GM04503 (cell line): ENCODE measurements around the gene LCE6A.
A peak's percentile ranks its signal among the peaks of the same experiment; 100 is the strongest.

Source experiments
- DNase-seq: peaks from one replicate; pipeline ENCODE4 v3.0.0-alpha.2; 2012; ENCODE audit warnings: low read depth

Gene LCE6A, protein sequence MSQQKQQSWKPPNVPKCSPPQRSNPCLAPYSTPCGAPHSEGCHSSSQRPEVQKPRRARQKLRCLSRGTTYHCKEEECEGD

DNA sequence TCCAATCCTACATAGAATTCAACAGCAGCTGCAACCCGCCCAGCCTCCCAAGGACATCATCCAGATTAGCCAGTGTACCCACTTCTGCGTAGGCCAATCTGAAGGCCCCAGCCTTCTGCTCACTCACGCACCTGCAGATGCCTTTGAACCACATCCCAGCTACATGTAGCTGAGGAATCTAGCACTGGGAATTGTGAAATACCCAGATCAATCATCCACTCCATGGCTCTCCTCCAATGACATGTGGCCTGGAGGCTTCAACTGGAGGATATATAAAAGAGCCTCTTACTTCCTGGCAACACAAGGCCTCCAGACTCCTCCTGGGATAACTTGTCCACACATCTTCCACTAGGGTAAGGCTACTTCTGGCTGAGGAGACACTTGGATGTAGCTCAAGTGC lies at the start of gene LCE6A:
LCE6A (plus strand) TSS at position 301 of the 400 bp plus-strand sequence. CDS start 665 bp downstream, outside the sequence.
- DNase-seq, result no peak

DNA sequence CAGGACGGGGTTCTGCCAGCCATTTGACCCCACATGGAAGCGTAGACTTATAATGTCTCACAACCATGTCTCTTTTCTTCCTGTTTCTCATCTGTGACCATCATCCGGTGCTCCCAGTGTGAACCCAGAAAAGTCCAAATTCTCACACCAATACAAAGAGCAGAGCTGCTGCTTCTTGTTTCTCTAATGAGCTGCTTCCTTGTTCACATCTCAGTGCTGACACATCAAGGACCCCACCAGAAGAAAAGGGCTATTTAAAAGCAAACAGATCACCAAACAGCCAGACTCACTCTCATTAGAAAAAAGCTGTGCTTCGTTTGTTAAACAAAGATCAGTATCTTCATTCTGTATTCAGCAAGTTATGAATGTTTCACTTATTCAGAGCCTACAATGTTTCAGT lies 47.0 kb upstream of the LCE6A start:
- no peak for DNase-seq

DNA sequence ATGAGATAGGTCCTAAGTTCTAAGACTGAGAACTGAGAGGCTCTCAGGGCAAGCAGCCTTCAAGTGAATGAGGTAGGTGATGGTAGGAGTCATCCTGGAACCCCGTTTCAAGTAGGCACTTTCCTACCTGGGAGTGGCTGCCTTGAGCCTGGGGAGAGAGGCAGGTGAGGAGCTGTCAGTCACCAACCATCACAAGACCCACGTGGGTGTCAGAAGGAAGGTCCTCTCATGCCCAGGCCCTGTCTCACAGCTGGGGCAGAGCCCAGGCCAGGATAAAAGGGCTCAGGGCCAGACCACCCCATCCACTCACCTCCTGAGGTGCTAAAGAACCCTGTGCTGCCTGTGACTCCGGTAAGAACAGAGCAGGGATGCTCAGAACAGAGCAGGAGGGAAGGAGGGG lies 46.2 kb upstream of the LCE6A start, which contains the start of gene LCE1D:
LCE1D (plus strand) TSS at position 301 of the 400 bp plus-strand sequence. CDS start 1,074 bp downstream, outside the sequence.
- no peak for DNase-seq

DNA sequence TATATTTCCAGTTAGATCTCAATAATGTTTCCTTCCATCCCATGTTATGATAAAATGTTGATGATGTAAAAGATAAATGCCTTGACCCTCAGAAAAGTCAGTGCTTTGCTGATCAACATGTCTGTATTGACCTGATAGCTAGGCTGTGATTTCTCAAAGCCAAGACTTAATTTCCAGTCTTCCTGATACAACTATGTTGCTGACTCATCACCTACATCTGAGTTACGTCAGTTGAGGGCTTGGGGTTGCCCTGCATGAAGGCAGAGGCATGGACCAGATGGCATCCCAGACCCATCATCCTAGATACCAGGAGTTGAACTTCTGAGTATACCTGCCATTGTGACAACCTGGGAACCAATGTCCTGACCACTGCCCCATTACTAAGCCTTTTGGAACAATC lies 41.3 kb upstream of the LCE6A start:
- no peak for DNase-seq

DNA sequence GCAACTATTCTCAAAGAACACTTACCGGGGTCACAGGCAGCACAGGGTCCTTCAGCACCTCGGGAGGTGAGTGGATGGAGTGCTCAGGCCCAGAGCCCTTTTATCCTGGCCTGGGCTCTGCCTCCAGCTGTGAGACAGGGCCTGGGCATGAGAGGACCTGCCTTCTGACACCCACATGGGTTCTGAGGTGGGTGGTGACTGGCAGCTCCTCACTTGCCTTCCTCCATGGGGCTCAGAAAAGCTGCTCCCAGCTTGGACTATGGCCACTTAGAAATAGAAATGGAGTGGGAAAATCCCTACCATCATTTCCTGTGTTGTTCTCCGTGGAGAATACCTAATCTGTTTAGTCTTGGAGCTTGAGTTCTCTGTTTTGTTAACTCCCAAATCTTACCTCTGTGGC lies 36.1 kb upstream of the LCE6A start, which contains the start of gene LCE1C:
LCE1C (minus strand) TSS at position 76 of the 400 bp plus-strand sequence. CDS start 1,173 bp downstream, outside the sequence.
- no peak for DNase-seq

DNA sequence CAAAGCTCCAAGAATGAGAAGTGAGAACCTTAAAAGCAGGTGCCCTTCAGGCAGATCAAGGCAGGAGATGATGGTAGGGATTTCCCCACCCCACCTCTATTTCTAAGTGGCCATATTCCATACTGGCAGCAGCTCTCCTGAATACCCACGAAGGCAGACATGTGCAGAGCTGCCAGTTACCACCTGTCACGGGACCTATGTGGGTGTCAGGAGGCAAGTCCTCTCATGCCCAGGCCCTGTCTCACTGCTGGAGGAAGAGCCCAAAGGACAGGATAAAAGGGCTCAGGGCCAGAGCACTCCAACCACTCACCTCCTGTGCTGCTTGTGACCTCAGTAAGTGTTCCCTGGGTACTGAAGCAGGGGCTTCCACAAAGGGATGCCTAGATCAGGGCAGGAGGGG lies 31.6 kb upstream of the LCE6A start:
- DNase-seq, result no peak

DNA sequence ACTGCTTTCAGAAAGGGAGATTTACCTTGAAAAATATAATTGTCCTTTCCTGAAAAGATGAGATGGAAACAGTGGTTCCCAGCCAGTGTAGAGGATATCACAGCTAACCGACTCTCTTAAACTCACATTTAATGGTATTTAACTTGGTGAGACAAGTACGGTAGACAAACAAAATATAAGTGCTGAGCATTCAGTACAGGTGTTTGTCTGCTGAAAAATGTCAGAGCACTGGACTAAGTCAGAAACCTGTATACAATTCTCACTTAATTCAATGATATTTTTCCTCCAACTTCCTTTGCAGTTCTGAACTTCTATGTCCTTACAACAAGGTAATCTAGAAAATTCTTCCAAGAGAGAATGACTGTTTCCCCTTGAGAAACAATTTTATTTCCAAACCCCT lies 31.0 kb upstream of the LCE6A start, which contains the start of gene LCE1B:
LCE1B (plus strand) TSS at position 301 of the 400 bp plus-strand sequence. CDS start 476 bp downstream, outside the sequence.
- no peak for DNase-seq

DNA sequence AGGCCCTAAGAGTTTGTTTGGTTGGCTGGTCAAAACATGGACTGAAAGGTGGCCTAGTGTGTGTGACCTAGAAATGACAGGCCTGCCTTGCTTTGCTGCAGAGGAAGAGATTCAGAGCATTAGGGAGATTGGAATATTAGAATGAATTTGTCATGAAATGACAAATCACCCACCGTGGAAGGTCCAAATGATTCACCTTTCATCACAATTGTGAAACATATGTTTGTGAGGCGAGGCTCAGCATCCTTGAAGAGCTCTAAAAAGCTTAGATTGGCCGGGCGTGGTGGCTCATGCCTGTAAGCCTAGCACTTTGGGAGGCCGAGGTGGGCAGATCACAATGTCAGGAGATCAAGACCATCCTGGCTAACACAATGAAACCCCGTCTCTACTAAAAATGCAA lies 25.3 kb upstream of the LCE6A start:
- no peak for DNase-seq

DNA sequence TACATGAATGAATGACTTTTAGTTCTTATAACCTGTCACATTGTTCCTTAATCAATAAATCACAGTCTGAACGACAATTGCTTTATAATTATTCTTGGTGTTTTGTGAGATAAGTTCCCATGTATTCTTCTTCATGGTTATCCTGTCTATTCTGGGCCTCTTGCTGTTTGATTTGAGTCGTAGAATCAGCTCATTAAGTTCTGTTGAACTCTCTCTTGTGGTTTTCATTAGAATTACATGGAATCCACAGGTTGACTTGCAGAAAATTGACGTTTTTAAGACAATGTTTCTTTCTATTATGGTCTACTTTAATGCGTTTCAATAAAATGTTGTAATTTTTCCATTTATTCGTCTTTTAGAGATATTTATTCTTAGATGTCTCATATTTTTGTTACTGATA lies 19.4 kb upstream of the LCE6A start:
- no peak for DNase-seq

DNA sequence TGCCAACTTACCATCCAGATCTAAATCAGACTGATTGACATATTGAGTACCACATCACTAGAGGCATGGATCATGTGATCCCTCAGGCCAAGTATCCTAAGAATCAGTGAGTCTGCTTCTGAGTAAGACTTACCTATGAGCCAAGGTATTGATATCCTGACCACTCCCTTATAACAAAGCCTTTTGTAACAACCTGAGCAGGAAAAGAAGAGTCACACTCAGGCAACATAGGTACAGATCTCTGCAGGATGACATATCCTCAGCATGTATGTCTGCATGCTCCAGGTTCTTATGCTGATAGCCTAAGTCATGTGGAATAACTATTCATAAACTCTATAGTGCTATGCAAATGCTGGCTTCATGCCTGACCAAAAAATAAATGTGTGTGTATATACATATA lies 17.7 kb upstream of the LCE6A start:
- no peak for DNase-seq

DNA sequence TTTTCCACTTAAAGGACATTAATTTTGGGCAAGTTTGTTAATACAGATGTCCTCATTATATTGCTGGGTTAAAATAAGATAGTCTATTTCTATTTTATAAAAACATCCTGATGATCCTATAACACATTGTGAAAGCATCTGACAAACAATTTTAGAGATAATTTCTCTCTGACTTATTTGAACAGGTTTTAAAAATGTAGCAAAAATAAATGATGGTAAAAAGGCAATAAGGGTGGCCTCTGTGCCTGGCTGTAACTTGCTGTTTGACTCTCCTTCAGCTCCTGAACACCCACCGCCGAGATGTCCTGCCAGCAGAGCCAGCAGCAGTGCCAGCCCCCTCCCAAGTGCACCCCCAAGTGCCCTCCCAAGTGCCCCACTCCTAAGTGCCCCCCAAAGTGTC lies 15.5 kb upstream of the LCE6A start, which contains the start of gene LCE1A:
LCE1A (plus strand) TSS at position 301 of the 400 bp plus-strand sequence; CDS start at position 301, 0 bp downstream.
- no peak for DNase-seq

DNA sequence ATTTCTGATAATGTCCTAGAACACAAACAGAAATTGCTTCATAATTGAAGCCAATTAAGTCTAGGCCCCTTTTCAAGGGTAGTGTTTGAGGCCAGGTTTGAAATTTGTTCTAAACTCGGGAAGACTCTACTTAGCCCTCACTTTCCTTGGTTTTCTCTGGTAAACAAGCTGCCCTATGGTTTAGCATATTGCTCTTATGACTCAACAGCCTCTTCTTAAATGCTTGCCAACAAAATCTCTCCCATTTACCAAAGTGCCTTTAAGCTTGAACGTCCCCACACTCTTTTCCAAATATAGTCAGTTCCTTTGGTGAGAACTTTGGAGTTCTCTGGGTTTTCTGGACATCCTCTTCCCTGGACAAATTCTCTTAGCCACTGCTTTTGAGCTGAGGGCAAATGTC lies 5.8 kb upstream of the LCE6A start:
- DNase-seq, result no peak

DNA sequence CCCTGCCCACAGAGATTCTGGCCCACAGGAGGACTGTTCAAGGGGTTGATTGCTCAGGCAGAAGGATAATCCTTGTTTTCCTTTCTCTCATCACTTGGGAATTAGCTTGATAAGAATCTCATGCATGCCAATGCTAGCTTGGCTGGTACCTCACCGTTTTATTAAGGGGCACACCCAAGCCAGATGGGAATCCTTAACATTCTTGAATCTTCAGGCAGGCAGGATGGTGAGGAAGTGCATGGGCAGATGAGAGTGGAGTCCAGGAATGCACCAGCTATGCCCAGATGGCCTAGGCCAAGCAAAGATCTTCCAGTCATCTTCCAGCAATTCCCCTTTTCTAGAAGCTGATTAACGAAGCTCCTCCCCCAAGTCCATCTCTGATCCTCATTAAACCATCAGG lies 13.0 kb downstream of the LCE6A start:
- DNase-seq, result peak; percentile 18

DNA sequence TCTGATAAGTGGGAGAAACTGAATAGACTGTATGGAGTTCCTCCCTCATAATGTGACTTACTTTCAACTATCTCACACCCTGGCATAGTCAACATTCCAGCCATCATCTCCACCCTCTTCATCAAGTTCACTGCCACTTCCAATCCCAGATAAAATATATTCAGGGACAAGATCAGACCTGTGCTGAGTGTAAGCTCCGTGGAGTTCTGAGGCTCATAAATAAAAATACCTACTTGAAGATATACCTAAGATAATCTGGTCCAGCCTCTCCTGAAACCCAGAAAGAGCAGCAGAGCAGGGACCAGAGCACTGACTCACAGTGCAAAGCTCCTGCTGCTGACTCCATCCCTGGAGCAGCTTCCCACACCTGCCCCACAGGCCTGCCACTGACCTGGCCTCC lies 15.4 kb downstream of the LCE6A start:
- DNase-seq, result no peak

DNA sequence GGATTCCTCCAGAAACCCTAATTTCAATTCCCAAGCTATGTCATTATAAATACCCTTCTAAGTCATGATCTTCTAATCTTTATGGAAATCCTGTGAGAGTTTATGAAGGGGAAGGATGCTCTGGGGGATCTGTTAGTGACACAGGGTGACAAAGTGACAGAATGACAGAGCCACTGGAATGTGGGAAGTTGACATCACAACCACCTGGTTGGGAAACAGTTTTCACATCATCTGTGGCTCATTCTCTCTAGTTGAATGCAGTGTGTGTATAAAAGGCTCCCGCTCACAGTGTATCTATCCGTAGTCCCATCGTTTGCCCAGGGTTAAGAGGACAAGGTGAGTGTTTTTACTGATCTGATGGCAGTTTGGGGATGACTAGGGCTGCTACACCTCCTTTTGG lies 17.0 kb downstream of the LCE6A start, which contains the start of gene LCE7A:
LCE7A (plus strand) TSS at position 301 of the 400 bp plus-strand sequence. CDS start 702 bp downstream, outside the sequence.
- no peak for DNase-seq

DNA sequence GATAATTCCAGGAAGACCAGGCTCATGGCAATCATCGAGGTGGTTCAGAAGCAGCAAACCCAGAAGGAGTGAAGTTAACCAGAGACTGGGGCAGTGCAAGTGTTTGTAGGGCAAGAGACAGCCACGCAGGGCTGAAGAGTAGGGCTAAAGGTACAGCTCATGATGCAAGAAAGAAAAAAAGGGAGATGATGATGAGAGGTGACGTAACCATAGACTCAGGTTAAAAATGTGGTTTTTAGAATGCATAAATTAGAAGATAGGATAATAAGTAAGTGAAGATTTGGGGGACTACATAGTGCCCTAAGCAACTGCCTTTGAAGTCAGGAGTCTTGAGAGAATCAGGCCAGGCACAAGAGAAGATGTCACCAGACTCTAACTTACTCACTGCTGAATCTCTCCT lies 17.5 kb downstream of the LCE6A start:
- no peak for DNase-seq

DNA sequence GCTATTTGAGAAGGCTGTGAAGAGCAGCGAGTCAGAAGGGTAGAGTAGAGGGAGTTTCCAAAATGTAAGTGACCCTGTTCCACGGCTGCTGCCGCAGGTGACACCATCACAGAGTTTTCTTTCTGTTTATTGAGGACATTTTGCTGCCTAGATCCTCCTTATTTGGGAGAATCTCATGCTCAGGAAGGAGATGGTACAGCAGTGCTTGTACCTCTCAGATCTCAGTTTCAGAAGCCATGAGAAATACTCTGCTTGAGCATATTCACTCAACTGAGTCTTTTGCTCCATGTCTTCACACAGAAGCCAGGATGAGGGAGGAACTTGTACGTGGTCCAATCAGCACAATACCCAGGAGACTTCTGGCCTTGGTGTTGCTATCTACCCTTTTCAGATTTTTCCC lies 18.7 kb downstream of the LCE6A start:
- DNase-seq, result no peak

DNA sequence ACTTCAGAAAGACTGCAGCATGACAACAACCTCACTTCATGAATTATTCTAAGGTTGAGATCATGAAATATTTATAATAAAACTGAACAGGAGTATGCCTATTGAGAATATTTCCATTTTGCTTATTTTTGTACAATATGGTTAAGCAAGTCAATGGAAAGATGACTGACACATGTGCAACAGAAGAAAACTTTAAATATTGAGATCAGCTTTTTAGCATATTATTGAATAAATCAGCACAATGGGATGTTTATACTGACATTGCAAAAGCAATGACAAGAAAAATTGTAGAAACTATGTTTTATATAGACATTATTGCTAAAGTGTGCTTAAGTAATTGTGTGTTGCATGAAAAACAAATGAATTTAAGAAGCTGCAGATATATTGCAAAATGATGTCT lies 21.8 kb downstream of the LCE6A start:
- no peak for DNase-seq

DNA sequence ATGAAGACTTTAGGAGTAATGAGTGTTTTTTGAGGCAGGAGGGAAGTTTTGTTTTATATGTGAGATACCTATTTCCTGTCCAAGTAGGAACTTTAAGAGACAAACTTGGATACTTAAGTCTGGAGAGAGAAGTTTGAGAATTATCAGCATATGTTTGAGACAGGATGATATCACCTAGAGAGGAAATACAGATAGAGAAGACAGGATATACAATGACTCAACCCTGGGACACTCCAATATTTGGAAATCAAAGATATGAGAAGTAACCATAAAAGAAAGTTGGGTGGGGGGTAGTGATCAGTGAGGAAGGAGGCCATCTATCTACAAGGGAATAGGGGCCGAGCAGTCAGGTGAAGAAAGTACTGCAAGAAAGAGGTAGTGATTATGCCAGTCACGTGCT lies 23.7 kb downstream of the LCE6A start:
- no peak for DNase-seq

DNA sequence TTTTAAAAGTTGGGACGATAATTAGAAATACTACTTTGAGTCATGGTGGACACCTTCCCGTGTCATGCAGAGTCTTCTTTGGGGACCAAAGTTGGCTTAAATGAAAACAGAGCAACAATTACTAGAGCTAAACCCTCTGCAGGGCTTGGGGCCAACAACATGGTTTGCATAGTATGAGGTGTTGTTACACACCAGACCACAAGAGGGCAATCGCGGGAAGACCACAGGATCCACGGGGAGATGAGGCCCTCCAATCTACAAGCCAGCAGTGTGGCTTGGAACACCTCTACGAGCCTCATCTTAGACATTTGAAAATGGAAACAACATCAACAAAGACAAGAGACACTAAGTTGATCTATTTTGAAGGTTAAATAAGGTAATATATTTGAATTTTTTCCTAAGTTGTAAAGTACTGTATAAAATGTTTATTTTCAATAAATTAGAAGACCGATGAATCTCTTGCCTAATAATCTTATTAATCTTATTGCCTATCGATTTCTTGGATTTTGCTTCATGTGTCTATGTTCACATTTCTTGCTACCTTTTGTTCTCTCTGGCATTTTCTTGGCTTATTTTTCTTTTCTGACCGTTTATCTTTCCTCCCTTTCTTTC lies 27.3 kb downstream of the LCE6A start:
- DNase-seq, result no peak

DNA sequence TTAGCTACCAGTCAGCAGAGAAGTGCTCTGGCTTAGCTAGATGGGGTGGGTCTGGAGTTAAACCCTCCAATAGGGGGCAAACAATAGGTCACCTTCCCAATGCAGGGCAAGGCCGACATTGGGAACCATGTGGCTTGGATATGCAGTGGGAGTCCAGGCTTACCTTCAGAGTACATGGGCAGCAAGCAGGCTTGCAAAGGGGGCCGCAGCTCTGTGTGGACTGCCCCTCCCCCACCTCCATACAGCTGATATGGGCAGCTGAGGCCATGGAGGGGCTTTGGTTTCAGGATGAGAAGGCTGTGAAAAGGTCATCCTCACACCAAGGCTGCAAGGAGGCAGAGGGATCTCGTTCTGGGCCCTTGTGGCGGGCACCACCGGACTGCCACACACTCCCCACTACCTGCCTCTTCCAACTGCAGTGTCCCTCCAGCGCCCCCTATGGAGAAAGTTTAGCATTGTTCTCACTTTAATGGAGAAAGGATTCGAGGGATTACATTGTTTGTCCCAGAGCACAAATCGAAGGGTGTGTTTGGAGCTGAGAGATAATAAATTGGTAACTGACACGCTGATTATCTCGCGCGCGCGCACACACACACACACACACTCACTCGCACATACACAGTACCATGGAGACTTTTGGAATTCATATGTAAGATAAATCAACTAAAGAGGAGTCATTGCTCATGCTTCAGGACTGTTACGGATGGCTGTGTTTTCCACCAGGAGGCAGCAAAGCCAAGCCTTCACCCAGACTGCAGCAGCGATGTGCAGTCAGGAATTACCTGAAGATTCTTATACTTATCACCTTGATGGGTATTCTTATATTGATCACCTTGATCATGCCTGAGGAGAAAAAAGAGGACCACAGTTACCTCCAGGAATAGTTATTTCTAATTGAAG lies 28.4 kb downstream of the LCE6A start:
- no peak for DNase-seq

DNA sequence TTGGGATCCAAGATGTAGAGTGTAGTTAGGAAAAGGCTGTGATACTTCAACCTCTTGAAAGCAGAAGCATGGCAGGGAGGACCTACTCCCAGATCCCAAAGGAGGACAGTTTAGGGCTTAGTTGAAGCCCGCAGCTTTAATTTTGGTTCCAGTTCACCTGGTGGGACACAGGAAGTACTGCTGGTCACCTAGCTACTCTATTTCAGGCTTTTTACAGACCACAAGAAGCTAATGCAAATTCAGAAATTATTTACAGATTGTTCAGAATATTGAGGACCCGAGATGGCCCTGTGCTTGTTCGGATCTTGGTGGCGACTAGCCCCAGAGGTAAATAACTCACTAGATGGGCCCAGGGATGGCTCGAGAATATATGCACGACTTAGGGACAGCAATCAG lies 29.1 kb downstream of the LCE6A start:
- no peak for DNase-seq

DNA sequence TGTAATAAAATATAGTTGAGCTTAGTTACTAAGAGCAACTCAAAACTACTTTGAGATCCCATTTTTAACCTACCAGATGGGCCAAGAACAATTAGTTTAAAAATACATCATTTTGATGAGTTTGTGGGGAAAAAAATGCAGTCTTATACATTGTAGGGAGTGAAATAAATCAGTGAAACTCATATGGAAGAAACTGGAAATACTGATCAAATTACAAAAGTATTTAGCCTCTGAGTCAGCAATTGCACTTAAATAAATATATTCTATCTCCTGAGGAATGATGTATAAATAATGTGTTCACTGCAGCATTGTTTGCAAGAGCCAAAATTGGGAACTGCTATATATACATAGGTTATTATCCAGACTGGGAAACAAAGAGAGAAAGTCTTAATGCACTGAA lies 30.8 kb downstream of the LCE6A start:
- no peak for DNase-seq
